ENCODE measurements around the gene C2CD4A. TPM values are rescaled to one million over a fixed set of nuclear protein-coding genes. Genes with fewer than 3 reads are reported as not detected.

Gene C2CD4A
- polyA plus RNA-seq, 4 donors = 1.0 to 2.3 TPM; not detected in 2

DNA sequence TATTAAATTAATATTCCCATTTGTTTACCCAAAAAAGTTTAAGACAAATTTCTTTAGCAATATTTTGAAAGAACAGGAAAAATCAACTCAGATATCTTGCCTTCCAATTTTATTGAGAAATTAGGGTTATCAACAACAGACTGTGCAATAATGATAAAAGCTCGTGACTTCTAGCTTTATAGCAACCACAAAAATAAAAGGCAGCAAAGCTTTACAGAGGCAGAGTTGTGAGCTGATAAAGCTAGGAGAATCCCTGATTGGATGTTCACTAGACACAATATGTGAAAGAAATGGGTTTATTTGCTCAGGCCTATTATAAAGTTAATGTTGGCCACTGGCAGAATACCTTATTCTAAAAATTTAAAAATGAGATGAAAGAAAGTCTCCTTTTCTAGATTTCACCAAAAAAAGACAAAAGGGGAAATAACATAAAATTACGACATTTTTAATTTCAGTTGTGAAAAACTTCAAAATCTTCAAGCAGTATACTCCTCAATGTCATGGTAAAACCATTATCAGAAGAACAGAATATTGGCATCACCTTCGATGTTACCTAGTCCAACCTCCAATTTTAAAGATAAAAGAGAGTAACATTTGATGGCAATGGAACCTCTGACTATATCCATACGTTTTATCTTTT, 9.3 kb upstream of the C2CD4A start:
- Histone ChIP-seq H3K27me3 (ENCODE audit: control insufficient read depth in 3 of 3, insufficient read depth in 3 of 3, low read length in 3 of 3) (no peaks in the 10 kb centered on the region), H3K9me3 (ENCODE audit: control insufficient read depth in 2 of 2, insufficient read depth in 1 of 2, low read depth in 1 of 2, low read length in 1 of 2) (no peaks in the 10 kb centered on the region), H3K4me3 (ENCODE audit: low read depth in 1 of 3, low read length in 3 of 3) (no peak overlapping the region), H3K4me1 (ENCODE audit: control insufficient read depth in 3 of 3, insufficient read depth in 2 of 3, low read depth in 1 of 3, low read length in 2 of 3) (peaks cover 0 to 5% (median 4%) of the 10 kb centered on the region in 3 donors), H3K27ac (ENCODE audit: low read depth in 1 of 3, low read length in 2 of 3) (no peak overlapping the region), H3K36me3 (ENCODE audit: control insufficient read depth in 3 of 3, insufficient read depth in 2 of 3, low read depth in 1 of 3, low read length in 3 of 3) (peaks cover 0 to 5% (median 0%) of the 10 kb centered on the region in 3 donors)
- DNase-seq = no peak
- FAIRE-seq = no peak
- WGBS, 3 donors = 54 to 79% (median 68%) methylated on average over 4 of the region's 4 CpGs

DNA sequence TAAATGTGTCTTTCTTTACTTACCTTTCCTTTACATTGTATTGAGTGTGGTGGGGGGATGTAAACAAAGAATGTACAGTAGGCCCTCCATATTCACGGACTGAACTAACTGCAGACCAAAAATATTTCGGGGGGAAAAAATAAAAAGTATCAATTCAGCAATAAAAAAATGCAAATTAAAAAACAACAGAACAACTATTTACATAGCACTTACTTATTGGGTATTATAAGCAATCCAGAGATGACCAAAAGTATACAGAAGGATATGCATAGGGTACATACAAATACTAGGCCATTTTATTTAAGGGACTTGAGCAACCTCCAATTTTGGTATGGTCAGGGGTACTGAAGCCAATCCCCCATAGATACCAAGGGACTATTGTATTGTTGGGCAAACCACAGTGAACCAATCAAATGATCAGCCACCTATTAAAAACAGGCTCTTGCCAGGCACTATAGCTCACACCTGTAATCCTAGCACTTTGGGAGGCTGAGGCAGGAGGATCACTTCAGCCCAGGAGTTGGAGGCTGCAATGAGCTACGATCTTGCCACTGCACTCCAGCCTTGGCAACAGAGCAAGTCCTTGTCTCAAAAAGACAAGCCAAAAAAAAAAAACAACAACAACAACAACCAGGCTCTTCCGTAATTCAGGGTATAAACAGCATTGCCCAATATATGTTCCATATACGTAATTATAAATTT, 8.3 kb upstream of the C2CD4A start:
- peaks cover 0 to 7% (median 4%) of the 10 kb centered on the region in 3 donors for H3K4me1 ChIP-seq (ENCODE audit: control insufficient read depth in 3 of 3, insufficient read depth in 2 of 3, low read depth in 1 of 3, low read length in 2 of 3)
- no peaks in the 10 kb centered on the region for H3K27me3 ChIP-seq (ENCODE audit: control insufficient read depth in 3 of 3, insufficient read depth in 3 of 3, low read length in 3 of 3)
- H3K36me3 ChIP-seq (ENCODE audit: control insufficient read depth in 3 of 3, insufficient read depth in 2 of 3, low read depth in 1 of 3, low read length in 3 of 3) = peaks cover 0 to 5% (median 0%) of the 10 kb centered on the region in 3 donors
- 85 to 90% (median 89%) methylated on average over 5 of the region's 5 CpGs for WGBS, 3 donors
- no peaks in the 10 kb centered on the region for H3K9me3 ChIP-seq (ENCODE audit: control insufficient read depth in 2 of 2, insufficient read depth in 1 of 2, low read depth in 1 of 2, low read length in 1 of 2)
- no peak overlapping the region for H3K4me3 ChIP-seq (ENCODE audit: low read depth in 1 of 3, low read length in 3 of 3)
- no peak overlapping the region for H3K27ac ChIP-seq (ENCODE audit: low read depth in 1 of 3, low read length in 2 of 3)
- DNase-seq (no peak), FAIRE-seq (no peak)

DNA sequence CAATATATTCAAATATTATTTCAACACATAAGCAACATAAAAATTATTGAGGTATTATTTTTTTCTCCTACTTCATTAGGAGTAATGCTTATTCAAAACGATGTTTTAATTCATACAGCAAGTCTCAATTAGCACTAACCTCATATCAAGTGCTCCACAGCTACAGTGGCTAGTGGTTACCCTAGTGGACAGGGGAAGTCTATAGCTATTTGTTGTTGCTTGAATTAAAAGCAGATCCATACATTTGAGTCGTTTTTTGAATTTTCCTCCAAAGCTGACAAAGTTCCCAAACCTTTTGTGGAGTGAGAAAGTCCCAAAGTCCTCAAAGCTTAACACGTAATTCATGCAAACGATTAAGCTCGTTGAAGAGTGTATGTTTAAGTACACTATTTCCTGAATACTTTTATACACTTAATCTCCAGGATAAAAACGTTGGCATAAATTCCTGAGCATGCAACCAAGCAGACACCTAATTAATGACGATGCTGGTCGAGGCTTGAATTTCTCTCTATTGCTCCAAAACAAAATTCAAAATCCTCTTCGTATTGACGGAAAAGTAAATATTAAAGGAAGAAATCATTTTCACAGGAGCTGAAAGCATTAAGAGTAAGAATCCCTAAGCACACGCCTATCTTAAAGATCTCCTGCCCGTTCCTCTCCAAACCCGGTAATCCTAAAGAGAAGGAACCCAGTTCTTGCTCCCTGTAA, 7.5 kb upstream of the C2CD4A start:
- no peak for FAIRE-seq
- Histone ChIP-seq H3K27ac (ENCODE audit: low read depth in 1 of 3, low read length in 2 of 3) (peak overlapping the region; percentile 90 to 98 (median 96)), H3K4me3 (ENCODE audit: low read depth in 1 of 3, low read length in 3 of 3) (peak overlapping the region; percentile 72 to 94 (median 94)), H3K9me3 (ENCODE audit: control insufficient read depth in 2 of 2, insufficient read depth in 1 of 2, low read depth in 1 of 2, low read length in 1 of 2) (no peaks in the 10 kb centered on the region), H3K27me3 (ENCODE audit: control insufficient read depth in 3 of 3, insufficient read depth in 3 of 3, low read length in 3 of 3) (no peaks in the 10 kb centered on the region), H3K4me1 (ENCODE audit: control insufficient read depth in 3 of 3, insufficient read depth in 2 of 3, low read depth in 1 of 3, low read length in 2 of 3) (peaks cover 0 to 13% (median 2%) of the 10 kb centered on the region in 3 donors), H3K36me3 (ENCODE audit: control insufficient read depth in 3 of 3, insufficient read depth in 2 of 3, low read depth in 1 of 3, low read length in 3 of 3) (peaks cover 0 to 5% (median 0%) of the 10 kb centered on the region in 3 donors)
- 2 to 5% (median 3%) methylated on average over 13 of the region's 13 CpGs for WGBS, 3 donors
- DNase-seq = peak; percentile 22 to 32

DNA sequence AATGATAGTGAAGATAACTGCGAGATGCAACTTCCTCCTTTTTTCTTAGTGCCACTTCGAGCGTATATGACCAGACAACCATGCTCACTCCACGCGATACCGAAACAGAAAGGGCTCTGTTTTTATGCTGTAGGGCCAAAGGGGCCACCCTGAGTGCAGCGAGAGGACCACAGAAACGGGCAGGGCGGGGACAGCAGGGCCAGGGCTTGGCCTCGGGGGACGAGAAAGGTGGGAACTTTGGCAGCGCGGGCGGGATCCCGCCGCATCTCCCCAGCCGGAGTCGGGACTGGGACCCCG, 7.0 kb upstream of the C2CD4A start:
- DNase-seq (peak; percentile 79 to 86), FAIRE-seq (no peak)
- Histone ChIP-seq H3K27ac (ENCODE audit: low read depth in 1 of 3, low read length in 2 of 3) (peak overlapping the region; percentile 90 to 98 (median 96)), H3K4me3 (ENCODE audit: low read depth in 1 of 3, low read length in 3 of 3) (peak overlapping the region; percentile 72 to 94 (median 94)), H3K4me1 (ENCODE audit: control insufficient read depth in 3 of 3, insufficient read depth in 2 of 3, low read depth in 1 of 3, low read length in 2 of 3) (peaks cover 0 to 17% (median 2%) of the 10 kb centered on the region in 3 donors), H3K27me3 (ENCODE audit: control insufficient read depth in 3 of 3, insufficient read depth in 3 of 3, low read length in 3 of 3) (no peaks in the 10 kb centered on the region), H3K9me3 (ENCODE audit: control insufficient read depth in 2 of 2, insufficient read depth in 1 of 2, low read depth in 1 of 2, low read length in 1 of 2) (no peaks in the 10 kb centered on the region), H3K36me3 (ENCODE audit: control insufficient read depth in 3 of 3, insufficient read depth in 2 of 3, low read depth in 1 of 3, low read length in 3 of 3) (peaks cover 0 to 5% (median 0%) of the 10 kb centered on the region in 3 donors)
- WGBS, 3 donors = 0 to 1% (median 1%) methylated on average over 17 to 19 of the region's 19 CpGs

DNA sequence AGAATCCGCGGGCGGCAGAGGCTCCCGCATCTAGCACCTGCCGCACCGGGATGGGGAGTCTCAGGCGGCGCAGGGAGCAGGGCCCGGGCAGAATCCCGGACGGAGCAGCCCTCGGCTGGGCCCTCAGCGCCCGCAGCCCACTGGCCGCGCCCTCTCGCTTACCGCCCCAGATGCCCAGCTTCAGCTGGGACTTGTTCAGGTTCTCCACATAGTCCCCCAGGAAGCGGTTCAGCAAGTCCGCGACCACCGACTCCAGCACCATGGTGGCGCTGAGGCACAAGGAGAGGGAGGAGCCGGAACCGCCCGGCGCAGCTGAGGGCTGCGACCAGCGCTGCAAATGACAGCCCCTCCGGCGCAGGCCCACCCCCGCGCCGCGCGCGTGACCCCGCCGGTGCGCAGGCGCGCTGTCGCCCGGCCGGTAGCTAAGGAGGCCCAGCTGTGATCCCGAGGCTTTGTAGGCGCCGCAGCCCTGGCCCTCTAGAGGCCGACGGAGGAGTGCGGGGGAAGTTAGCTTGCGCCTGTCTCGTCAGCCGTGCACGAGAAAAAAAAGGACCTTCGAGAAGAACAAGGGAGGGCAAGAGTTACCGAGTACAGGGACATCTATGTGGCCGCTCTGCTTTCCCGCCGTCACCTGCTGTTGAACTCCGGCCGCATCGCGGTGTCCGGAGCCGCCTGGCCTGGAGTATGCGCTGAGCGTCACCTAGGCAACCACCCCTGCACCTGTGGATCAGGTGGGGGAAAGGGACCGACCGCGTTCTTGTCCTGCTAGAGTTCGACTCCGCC, 6.5 kb upstream of the C2CD4A start, which contains the start of gene VPS13C:
Gene VPS13C (minus strand): TSS at position 335 of the 783 bp plus-strand sequence. CDS start 73 bp downstream, at position 262.
- no peaks in the 10 kb centered on the region for H3K9me3 ChIP-seq (ENCODE audit: control insufficient read depth in 2 of 2, insufficient read depth in 1 of 2, low read depth in 1 of 2, low read length in 1 of 2)
- H3K36me3 ChIP-seq (ENCODE audit: control insufficient read depth in 3 of 3, insufficient read depth in 2 of 3, low read depth in 1 of 3, low read length in 3 of 3) = peaks cover 0 to 5% (median 0%) of the 10 kb centered on the region in 3 donors
- H3K27me3 ChIP-seq (ENCODE audit: control insufficient read depth in 3 of 3, insufficient read depth in 3 of 3, low read length in 3 of 3) = no peaks in the 10 kb centered on the region
- H3K27ac ChIP-seq (ENCODE audit: low read depth in 1 of 3, low read length in 2 of 3) = peak within 1 kb of the TSS; percentile 90 to 98 (median 96)
- peak within 1 kb of the TSS; percentile 72 to 94 (median 94) for H3K4me3 ChIP-seq (ENCODE audit: low read depth in 1 of 3, low read length in 3 of 3)
- peaks cover 0 to 18% (median 2%) of the 10 kb centered on the region in 3 donors for H3K4me1 ChIP-seq (ENCODE audit: control insufficient read depth in 3 of 3, insufficient read depth in 2 of 3, low read depth in 1 of 3, low read length in 2 of 3)
- WGBS, 3 donors = 0% methylated on average over 52 to 73 of the region's 73 CpGs
- FAIRE-seq (no peak), DNase-seq (peak; percentile 95 to 98)

DNA sequence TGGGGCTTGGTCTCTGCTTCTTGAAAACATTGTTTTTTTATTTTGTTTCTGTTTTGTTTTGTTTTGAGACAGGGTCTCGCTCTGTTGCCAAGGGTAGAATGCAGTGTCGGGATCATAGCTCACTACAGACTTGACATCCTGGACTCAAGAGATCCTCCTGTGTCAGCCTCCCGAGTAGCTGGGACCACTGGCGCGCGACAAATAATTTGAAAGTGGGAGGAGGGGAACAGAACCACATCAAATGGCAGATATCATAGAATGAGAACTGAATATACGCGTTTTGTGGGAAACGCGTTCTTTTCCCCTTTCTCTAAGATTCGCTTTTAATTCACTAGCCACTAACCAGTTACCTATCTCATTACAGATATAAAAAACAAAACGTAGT, 5.9 kb upstream of the C2CD4A start:
- H3K27ac ChIP-seq (ENCODE audit: low read depth in 1 of 3, low read length in 2 of 3) = peak overlapping the region; percentile 68 to 96 (median 86)
- peak overlapping the region; percentile 2 to 94 (median 72) for H3K4me3 ChIP-seq (ENCODE audit: low read depth in 1 of 3, low read length in 3 of 3)
- H3K4me1 ChIP-seq (ENCODE audit: control insufficient read depth in 3 of 3, insufficient read depth in 2 of 3, low read depth in 1 of 3, low read length in 2 of 3) = peaks cover 0 to 18% (median 2%) of the 10 kb centered on the region in 3 donors
- H3K36me3 ChIP-seq (ENCODE audit: control insufficient read depth in 3 of 3, insufficient read depth in 2 of 3, low read depth in 1 of 3, low read length in 3 of 3) = peaks cover 0 to 5% (median 0%) of the 10 kb centered on the region in 3 donors
- WGBS, 3 donors = 2 to 9% (median 5%) methylated on average over 12 of the region's 12 CpGs
- H3K27me3 ChIP-seq (ENCODE audit: control insufficient read depth in 3 of 3, insufficient read depth in 3 of 3, low read length in 3 of 3) = no peaks in the 10 kb centered on the region
- DNase-seq = no peak
- FAIRE-seq = no peak
- H3K9me3 ChIP-seq (ENCODE audit: control insufficient read depth in 2 of 2, insufficient read depth in 1 of 2, low read depth in 1 of 2, low read length in 1 of 2) = no peaks in the 10 kb centered on the region

DNA sequence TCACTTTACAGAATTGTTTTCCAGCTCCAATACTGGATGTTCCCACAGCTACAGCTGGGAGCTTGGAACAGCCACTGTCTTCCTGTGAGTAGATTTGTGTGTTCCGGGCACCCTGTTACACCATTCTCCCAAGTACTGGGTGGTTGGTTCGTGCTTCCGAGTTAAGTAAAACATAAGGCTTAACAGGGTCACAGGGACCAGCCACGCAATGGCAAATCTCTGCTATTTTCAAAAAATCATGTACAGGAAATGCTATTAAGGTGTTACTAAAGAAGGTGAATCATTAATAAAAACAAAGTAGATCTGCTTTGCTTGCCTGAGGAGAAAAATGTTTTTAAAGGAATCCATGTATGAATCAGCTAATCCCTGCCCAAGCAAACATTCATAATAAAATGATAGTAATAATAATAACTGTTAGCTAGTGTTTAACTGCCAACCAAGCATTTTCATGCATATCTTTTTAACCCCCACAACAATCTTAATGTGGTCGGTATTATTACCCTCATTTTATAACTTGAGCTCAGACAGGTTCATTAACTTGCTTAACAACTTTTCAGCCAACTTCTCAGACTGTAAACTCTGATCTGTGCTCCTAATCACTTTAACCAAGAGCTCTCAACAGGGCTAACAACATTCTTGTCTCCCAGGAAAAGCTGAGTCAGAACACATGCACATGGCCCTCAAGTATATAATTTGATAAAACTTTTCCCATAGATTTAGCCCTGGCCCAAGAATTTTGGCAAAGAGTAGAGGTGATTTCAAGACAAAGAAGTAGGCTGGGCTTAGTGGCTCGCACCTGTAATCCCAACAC, 2.7 kb upstream of the C2CD4A start:
- Histone ChIP-seq H3K36me3 (ENCODE audit: control insufficient read depth in 3 of 3, insufficient read depth in 2 of 3, low read depth in 1 of 3, low read length in 3 of 3) (no peaks in the 10 kb centered on the region), H3K4me3 (ENCODE audit: low read depth in 1 of 3, low read length in 3 of 3) (no peak overlapping the region), H3K9me3 (ENCODE audit: control insufficient read depth in 2 of 2, insufficient read depth in 1 of 2, low read depth in 1 of 2, low read length in 1 of 2) (no peaks in the 10 kb centered on the region), H3K27ac (ENCODE audit: low read depth in 1 of 3, low read length in 2 of 3) (peak overlapping the region in 1 of 3 donors; percentile 68), H3K4me1 (ENCODE audit: control insufficient read depth in 3 of 3, insufficient read depth in 2 of 3, low read depth in 1 of 3, low read length in 2 of 3) (peaks cover 0 to 20% (median 0%) of the 10 kb centered on the region in 3 donors), H3K27me3 (ENCODE audit: control insufficient read depth in 3 of 3, insufficient read depth in 3 of 3, low read length in 3 of 3) (peaks cover 0 to 13% (median 0%) of the 10 kb centered on the region in 3 donors)
- WGBS, 3 donors = 35 to 77% (median 47%) methylated on average over 6 of the region's 6 CpGs
- DNase-seq (peak; percentile 67 to 82), FAIRE-seq (no peak)
